Gastrocnemius medialis (tissue), 4 donors: ENCODE data around the gene ID2. TPM values are rescaled to one million over a fixed set of nuclear protein-coding genes. Genes with fewer than 3 reads are reported as not detected.

Experiments used
- ATAC-seq, 2 donors: fragments of 150-250 bp; one replicate each; pipeline ENCODE4 v1.9.1; 2016
- DNase-seq, 2 donors: peaks; one replicate each; pipeline ENCODE4 v3.0.0-alpha.2; 2019
- H3K27ac ChIP-seq, 4 donors: fragments of 200-600 bp; sonication (generic); 1 replicate in 1 of 4; 2 replicates in 3 of 4; pipeline ENCODE4 v1.5.1; 2016 to 2018; ENCODE audit warnings: mild to moderate bottlenecking in 2 of 4, moderate library complexity in 1 of 4
- H3K27me3 ChIP-seq, 3 donors: fragments of 200-600 bp; sonication (generic) in 2 of 3; 1 replicate in 1 of 3; 2 replicates in 2 of 3; pipeline versions ENCODE4 v1.5.1 to v1.6.0; 2016 to 2019; ENCODE audit warnings: mild to moderate bottlenecking in 1 of 3, moderate library complexity in 1 of 3
- H3K36me3 ChIP-seq, 2 donors: fragments of 200-600 bp; sonication (generic) in 1 of 2; one replicate each; pipeline ENCODE4 v1.5.1; 2017 to 2018
- H3K4me1 ChIP-seq, 2 donors: fragments of 200-600 bp; sonication (generic) in 1 of 2; one replicate each; pipeline ENCODE4 v1.5.1; 2016 to 2017; ENCODE audit warnings: mild to moderate bottlenecking in 2 of 2
- H3K4me3 ChIP-seq, 4 donors: fragments of 200-600 bp; sonication (generic) in 3 of 4; 1 replicate in 1 of 4; 2 replicates in 3 of 4; pipeline ENCODE4 v1.5.1; 2016 to 2019; ENCODE audit warnings: mild to moderate bottlenecking in 2 of 4
- H3K9me3 ChIP-seq, 3 donors: fragments of 200-600 bp; sonication (generic) in 2 of 3; 1 replicate in 1 of 3; 2 replicates in 2 of 3; pipeline ENCODE4 v1.5.1; 2016 to 2019
- CTCF ChIP-seq, 5 experiments: fragments of 450-650 bp in 3 of 5; fragments of 200-600 bp in 2 of 5; sonication (generic) in 2 of 5; IDR thresholded peaks in 4 of 5; conservative IDR thresholded peaks in 1 of 5; 1 replicate in 4 of 5; 2 replicates in 1 of 5; pipeline ENCODE4 v1.5.1; 2016 to 2019; ENCODE audit warnings: antibody characterized with exemption in 5 of 5, mild to moderate bottlenecking in 3 of 5, moderate library complexity in 3 of 5
- POLR2A ChIP-seq, 2 donors: fragments of 450-650 bp; IDR thresholded peaks; one replicate each; pipeline ENCODE4 v1.6.1; 2017; ENCODE audit warnings: antibody characterized with exemption in 2 of 2, mild to moderate bottlenecking in 2 of 2, moderate library complexity in 2 of 2
- in situ Hi-C, 4 donors: fragments of 200-750 bp; cut with MboI; loops; one replicate each; pipeline versions ENCODE4 v1.15.0 to v1.8.0; 2017; ENCODE audit warnings: low sequenced_read_pairs in 4 of 4
- intact Hi-C: fragments of 100-400 bp; cut with DNase I; formaldehyde crosslinking; loops from one replicate; pipeline ENCODE4 v1.15.1; 2023; ENCODE audit warnings: low total_unique reads
- total RNA-seq, 4 donors: library from RNA; depleted of rRNA; stranded (reverse); fragments of >200 nt; gene quantifications; one replicate each; pipeline versions ENCODE4 v1.1.0 to v1.2.3, GENCODE V29; 2016

The ID2 gene
- total RNA-seq, 4 donors from 2014 or later: 16.6 to 35.9 (median 27.4) TPM

- Histone ChIP-seq H3K36me3 (no peaks in the 10 kb centered on the region), H3K9me3 (no peaks in the 10 kb centered on the region), H3K27me3 (no peaks in the 10 kb centered on the region), H3K27ac (no peak overlapping the region), H3K4me1 (peaks cover 4 to 13% of the 10 kb centered on the region in 2 donors), H3K4me3 (no peak overlapping the region)
- DNase-seq (no peak), ATAC-seq (no peak)
- intact Hi-C loops: no loop called here
- in situ Hi-C loops: no loop called here
- TF ChIP-seq CTCF (IDR thresholded peaks at IDR 0.05 in 4 of 5, conservative IDR thresholded peaks at IDR 0.05 in 1 of 5): no peak
- TF ChIP-seq POLR2A (IDR thresholded peaks at IDR 0.05): no peak
Measured at GRCh38 chr2:8662239-8662879, 19.5 kb upstream of the ID2 start.

DNA sequence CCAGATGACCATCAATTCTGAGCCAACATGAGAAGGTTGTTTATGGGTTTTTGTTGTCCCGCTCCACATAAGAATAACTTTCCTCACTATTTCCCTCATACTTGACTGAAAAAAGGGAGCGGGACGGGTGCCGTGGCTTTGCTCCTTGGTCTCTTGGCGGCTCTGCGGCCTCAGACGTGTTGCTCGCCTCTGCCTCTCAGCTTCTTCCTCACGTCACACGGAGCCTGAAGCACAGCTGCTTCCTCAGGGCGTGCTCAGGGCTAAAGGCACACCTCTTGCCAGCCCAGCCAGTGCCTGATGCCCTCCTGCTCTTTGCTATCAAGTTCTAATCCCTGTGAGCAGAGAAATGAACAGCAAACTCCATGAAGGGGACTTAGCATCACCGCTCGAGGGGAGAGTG is 17.9 kb upstream of the ID2 start:
- no peak for TF ChIP-seq POLR2A (IDR thresholded peaks at IDR 0.05)
- no peak for TF ChIP-seq CTCF (IDR thresholded peaks at IDR 0.05 in 4 of 5, conservative IDR thresholded peaks at IDR 0.05 in 1 of 5)
- Histone ChIP-seq H3K4me3 (no peak overlapping the region), H3K27me3 (no peaks in the 10 kb centered on the region), H3K9me3 (no peaks in the 10 kb centered on the region), H3K4me1 (peaks cover 5 to 17% of the 10 kb centered on the region in 2 donors), H3K27ac (no peak overlapping the region), H3K36me3 (no peaks in the 10 kb centered on the region)
- DNase-seq (no peak), ATAC-seq (no peak)
- in situ Hi-C loops: no loop called here
- intact Hi-C loops: no loop called here

- Histone ChIP-seq H3K27ac (no peak overlapping the region), H3K4me3 (no peak overlapping the region), H3K36me3 (no peaks in the 10 kb centered on the region), H3K4me1 (peaks cover 9 to 11% of the 10 kb centered on the region in 2 donors), H3K9me3 (no peaks in the 10 kb centered on the region), H3K27me3 (no peaks in the 10 kb centered on the region)
- no peak for ATAC-seq
- in situ Hi-C loops: no loop called here
- TF ChIP-seq POLR2A (IDR thresholded peaks at IDR 0.05) (no peak), CTCF (IDR thresholded peaks at IDR 0.05 in 4 of 5, conservative IDR thresholded peaks at IDR 0.05 in 1 of 5) (no peak)
- intact Hi-C loops: no loop called here
- no peak for DNase-seq
Measured at GRCh38 chr2:8666581-8666980, 15.3 kb upstream of the ID2 start.

DNA sequence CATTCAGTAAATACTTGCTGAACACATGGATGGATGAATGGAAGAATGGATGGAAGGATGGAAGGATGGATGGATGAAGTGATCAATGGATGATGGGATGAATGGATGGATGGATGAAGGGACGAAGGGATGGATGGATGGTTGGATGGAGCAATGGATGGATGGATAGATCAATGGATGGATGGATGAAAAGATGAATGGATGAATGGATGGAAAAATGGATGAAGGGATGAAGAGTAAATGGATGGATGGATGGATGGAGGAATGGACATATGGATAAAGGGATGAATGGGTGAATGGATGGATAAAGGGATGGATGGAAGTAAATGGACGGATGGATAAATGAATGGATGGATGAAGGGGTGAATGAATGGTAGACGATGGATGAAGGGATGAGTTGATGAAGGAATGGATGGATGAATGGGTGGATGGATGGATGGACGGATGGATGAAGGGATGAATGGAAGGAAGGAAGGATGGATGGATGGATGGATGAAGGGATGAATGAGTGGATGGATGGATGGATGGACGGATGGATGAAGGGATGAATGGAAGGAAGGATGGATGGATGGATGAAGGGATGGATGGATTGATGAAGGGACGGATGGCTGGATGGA is 13.9 kb upstream of the ID2 start:
- in situ Hi-C loops: no loop called here
- Histone ChIP-seq H3K4me1 (peaks cover 9 to 11% of the 10 kb centered on the region in 2 donors), H3K36me3 (no peaks in the 10 kb centered on the region), H3K9me3 (no peaks in the 10 kb centered on the region), H3K4me3 (no peak overlapping the region), H3K27ac (no peak overlapping the region), H3K27me3 (no peaks in the 10 kb centered on the region)
- DNase-seq (no peak), ATAC-seq (no peak)
- TF ChIP-seq CTCF (IDR thresholded peaks at IDR 0.05 in 4 of 5, conservative IDR thresholded peaks at IDR 0.05 in 1 of 5) (no peak), POLR2A (IDR thresholded peaks at IDR 0.05) (no peak)
- intact Hi-C loops: no loop called here
